Epithelial cell of proximal tubule (primary cell): ENCODE measurements around the gene RGP1. TPM values are rescaled to one million over a fixed set of nuclear protein-coding genes. Genes with fewer than 3 reads are reported as not detected.

Experiments used
- DNase-seq: peaks from one replicate; pipeline ENCODE4 v3.0.0-alpha.2; 2011; ENCODE audit warnings: low read depth
- H3K4me3 ChIP-seq: 2 replicates; pipeline ENCODE4 v1.5.1; 2011; ENCODE audit warnings: low read depth, mild to moderate bottlenecking, low read length
- total RNA-seq: library from RNA; depleted of rRNA; stranded (reverse); fragments of >200 nt; gene quantifications from 2 replicates; pipeline ENCODE4 v1.2.3, GENCODE V29; 2015
- TF ChIP-seq, protein P1 (sequence below): conservative IDR thresholded peaks from 2 replicates; pipeline ENCODE4 v1.5.1; 2012; ENCODE audit warnings: low read depth, mild to moderate bottlenecking, low read length

The RGP1 gene
- total RNA-seq, 1 donor from 2014 or later, result 14.9 TPM

DNA sequence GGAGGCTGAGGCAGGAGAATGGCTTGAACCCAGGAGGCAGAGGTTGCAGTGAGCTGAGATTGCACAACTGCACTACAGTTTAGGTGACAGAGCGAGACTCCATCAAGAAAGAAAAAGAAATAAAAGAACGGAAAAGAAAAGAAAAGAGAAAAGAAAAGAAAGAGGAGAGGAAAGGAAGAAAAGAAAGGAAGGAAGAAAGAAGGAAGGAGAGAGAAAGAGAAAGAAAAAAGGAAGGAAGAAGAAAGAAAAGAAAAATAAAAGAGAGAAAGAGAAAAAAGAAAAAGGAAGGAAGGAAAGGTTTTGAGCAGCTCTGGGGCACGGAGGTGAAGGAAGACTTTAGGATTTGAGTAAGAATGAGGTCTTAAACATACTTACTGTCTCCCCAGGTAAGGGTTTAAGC lies 35.5 kb upstream of the RGP1 start:
- TF ChIP-seq, protein P1, sequence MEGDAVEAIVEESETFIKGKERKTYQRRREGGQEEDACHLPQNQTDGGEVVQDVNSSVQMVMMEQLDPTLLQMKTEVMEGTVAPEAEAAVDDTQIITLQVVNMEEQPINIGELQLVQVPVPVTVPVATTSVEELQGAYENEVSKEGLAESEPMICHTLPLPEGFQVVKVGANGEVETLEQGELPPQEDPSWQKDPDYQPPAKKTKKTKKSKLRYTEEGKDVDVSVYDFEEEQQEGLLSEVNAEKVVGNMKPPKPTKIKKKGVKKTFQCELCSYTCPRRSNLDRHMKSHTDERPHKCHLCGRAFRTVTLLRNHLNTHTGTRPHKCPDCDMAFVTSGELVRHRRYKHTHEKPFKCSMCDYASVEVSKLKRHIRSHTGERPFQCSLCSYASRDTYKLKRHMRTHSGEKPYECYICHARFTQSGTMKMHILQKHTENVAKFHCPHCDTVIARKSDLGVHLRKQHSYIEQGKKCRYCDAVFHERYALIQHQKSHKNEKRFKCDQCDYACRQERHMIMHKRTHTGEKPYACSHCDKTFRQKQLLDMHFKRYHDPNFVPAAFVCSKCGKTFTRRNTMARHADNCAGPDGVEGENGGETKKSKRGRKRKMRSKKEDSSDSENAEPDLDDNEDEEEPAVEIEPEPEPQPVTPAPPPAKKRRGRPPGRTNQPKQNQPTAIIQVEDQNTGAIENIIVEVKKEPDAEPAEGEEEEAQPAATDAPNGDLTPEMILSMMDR, result no peak
- DNase-seq, result no peak
- no peak overlapping the region for H3K4me3 ChIP-seq

- no peak for DNase-seq
- H3K4me3 ChIP-seq, result no peak overlapping the region
- TF ChIP-seq, protein P1, result no peak
Measured at GRCh38 chr9:35714123-35714522, 35.0 kb upstream of the RGP1 start.

DNA sequence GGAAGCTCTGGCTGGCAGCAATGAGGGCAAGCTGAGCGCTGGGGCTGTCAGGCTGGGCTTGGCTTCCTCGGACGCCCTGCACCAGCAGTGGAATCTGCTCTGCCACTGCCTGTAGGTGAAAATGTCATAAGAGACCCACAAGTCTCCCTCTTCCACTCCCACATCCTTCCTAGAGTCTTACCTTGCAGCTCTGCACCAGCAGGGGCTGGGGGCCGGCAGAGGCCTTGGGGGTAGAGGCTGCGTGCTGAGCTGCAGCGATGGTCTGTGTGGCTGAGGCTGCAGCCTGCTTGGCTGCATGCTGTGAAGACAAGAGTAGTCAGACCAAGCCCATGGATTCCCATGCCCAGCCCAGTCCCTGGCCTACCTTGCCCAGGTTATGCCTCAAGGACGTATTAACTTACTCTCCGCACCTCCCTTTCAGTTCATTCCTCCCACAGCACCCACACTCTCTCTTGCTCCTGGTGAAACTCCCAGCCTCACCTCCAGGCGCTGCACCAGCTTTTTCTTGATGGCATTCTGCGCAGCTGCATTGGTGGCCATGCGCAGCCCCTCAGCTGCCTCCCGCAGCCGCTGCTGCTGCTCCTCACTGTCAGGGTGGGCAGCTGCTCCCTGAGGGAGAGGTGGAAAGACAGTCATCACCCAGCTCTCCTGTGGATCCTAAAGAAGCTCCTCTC lies 34.4 kb upstream of the RGP1 start:
- no peak for DNase-seq
- TF ChIP-seq, protein P1, result no peak
- H3K4me3 ChIP-seq, result no peak overlapping the region

DNA sequence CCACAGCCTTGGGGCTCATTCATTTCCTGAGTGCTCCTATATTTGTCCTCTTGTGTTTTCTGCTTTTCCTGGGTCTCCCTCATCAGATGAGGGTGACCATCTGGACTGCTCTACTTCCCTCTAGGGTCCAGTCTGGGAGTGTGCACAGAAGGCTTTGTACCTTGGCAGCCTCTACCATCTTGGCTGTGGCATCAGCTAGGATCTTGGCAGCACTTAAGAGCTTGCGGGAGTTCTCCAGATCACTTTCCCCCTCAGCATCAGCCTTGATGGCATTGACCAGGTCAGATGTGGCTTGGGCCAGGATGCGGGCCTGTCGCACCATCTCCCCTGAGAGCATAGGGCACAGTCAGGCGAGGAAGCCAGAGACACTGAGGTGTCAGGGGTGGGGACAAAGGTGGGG lies 32.9 kb upstream of the RGP1 start:
- no peak overlapping the region for H3K4me3 ChIP-seq
- no peak for DNase-seq
- TF ChIP-seq, protein P1, result peak; percentile 21

DNA sequence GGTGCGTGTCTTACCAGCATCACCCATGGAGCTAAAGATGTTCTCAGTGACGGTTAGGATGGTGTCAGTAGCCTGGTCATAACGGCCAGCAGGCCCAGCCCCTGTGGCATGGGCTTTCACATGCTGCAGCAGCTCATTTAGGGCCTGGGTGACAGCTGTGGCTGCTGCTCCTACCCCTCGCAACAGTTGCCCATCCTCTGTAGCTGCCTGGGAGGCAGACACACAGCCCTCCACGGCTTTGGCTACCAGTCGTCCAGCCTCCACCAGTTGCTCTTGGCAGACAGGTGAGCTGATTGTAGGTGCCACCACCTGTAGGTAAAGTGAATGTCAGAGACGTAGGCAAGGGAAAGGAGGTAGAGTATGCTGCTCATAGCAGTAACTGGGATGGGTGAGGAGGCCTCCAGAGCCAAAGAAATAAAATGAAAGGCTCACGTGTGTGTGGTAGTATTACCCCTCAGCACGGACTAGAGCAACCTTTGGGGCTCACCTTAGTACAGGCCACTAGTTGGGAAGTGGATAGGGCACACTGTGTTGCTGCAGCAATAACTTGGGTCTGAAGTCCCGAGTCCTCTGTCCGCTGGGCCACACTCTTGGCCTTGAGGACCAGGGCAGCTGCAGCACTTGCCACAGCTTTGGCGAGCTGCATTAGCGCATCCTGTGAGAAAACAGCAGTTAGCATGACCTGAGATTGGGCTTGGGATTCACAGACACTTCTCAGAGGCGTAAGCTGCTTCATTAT lies 31.8 kb upstream of the RGP1 start:
- no peak for DNase-seq
- TF ChIP-seq, protein P1, result no peak
- H3K4me3 ChIP-seq, result no peak overlapping the region

GRCh38 chr9:35718721-35719511 lies 30.2 kb upstream of the RGP1 start:
- DNase-seq, result no peak
- TF ChIP-seq, protein P1, result no peak

More at GRCh38 chr9:35718721-35719511, 30.2 kb upstream of the RGP1 start:
- no peak overlapping the region for H3K4me3 ChIP-seq
